WI38 (cell line): ENCODE results near the gene METTL25B.

Experiments used
- H3K4me3 ChIP-seq: 2 replicates; pipeline ENCODE4 v1.5.1; 2011; ENCODE audit warnings: low read depth, mild to moderate bottlenecking, control low read depth, low read length
- TF ChIP-seq, protein P1 (sequence below): IDR thresholded peaks from 2 replicates; pipeline ENCODE4 v1.5.1; 2012; ENCODE audit warnings: low read depth, mild to moderate bottlenecking, control low read depth, low read length

METTL25B gene

DNA sequence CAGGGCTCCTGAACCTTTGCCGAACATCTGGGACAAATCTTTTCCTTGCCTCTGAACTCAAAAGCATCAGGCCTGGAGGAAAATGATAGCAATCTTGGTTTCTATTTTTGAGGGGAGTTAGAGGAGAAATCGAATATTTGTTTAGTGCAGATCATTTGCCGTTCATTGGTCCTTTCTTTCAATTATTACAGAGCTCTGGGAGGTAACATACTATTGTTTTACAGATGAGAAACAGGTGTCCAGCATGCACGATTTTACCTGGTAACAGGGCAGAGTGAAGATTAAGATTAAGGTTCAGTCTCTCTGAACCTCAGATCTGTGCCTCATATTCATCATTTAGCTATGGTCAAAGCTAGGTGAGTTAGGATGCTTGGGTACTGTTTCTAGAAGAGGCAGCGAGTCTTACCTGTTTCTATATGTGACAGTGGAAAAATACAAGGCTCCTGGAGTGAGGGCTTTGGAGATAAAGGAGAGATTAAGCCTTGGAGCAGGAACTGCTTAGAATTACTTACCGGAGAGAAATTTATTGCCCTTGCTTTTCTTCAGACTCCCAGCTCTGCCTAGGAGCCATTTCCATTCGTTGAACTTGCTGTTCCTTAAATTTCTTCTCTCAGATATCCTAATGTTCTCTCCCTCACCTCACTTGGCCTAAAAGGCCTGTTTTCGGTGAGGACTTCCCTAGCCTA, 40.5 kb downstream of the METTL25B start:
- TF ChIP-seq, protein P1, sequence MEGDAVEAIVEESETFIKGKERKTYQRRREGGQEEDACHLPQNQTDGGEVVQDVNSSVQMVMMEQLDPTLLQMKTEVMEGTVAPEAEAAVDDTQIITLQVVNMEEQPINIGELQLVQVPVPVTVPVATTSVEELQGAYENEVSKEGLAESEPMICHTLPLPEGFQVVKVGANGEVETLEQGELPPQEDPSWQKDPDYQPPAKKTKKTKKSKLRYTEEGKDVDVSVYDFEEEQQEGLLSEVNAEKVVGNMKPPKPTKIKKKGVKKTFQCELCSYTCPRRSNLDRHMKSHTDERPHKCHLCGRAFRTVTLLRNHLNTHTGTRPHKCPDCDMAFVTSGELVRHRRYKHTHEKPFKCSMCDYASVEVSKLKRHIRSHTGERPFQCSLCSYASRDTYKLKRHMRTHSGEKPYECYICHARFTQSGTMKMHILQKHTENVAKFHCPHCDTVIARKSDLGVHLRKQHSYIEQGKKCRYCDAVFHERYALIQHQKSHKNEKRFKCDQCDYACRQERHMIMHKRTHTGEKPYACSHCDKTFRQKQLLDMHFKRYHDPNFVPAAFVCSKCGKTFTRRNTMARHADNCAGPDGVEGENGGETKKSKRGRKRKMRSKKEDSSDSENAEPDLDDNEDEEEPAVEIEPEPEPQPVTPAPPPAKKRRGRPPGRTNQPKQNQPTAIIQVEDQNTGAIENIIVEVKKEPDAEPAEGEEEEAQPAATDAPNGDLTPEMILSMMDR: no peak
- H3K4me3 ChIP-seq: peak overlapping the region; percentile 97

DNA sequence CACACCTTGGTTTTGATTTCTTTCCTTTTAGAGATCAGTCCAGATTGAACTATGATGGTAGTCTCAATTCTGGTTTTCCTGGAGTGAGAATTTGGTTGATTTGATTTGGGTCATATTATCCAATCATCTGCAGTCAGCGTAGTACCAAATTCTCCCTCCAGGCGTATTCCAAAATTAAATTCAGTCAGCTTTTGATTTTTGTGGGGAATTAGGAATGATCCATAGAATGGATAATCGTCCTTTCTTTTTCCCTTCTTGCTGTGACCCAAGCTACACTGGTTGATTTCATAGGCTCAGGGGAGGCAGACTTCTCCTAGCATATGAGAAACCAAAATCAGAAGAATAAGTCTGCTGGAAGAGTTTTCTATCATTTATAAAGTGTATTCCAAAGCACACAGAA, 44.0 kb downstream of the METTL25B start:
- TF ChIP-seq, protein P1: no peak

DNA sequence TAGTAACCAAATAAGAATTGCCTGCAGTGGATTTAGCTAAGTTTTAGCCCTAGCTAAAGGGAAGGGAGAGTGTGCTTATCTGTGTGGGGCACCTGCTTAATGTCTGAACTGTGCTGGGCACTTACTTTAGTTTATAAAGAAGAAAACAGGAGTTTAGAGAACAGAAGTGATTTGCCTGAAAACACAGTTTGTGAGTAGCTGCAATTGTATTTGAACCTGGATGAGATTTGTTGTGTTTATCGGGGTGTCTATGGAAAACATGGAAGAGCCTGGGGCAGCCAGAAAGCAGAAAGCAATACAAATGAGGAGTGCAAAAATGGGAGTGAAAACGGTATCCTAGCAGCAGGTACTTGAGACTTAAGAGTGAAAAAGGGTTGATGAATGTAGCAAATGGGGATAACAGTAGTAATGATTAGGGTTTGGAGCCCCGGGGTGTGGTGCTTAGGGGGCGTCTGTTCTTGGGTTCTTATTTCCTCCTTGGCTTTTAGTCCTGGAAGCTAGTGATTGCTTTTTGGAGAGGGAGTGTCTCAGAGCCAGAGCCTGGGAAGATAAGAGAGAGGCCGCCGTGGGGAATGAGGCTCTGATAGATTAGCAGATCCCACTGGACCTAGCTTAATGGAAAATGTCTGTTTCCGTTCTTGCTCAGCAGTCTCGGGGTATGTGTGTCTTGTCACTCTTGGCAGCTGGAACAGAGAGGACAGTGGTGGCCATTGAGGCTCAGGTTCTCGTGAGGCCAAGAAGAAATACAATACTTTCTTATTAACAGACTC, 44.6 kb downstream of the METTL25B start:
- TF ChIP-seq, protein P1: no peak
- H3K4me3 ChIP-seq: no peak overlapping the region

More for the DNA sequence above, 44.0 kb downstream of the METTL25B start:
- no peak overlapping the region for H3K4me3 ChIP-seq

DNA sequence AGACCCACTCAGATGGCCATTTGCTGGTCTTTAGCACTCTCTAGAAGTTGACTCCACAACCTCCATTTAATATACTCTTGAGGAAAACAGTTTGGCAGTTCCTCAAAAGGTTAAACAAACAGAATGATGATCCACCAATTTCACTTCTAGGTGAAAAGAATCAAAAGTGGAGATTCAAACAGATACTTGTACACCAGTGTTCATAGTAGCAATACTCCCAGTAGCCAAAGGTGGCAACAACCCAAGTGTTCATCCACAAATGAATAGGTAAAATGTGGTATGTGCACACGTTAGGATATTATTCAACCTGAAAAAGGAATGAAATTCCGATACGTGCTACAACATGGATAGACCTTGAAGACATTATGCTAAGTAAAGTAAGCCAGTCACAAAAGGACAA, 45.3 kb downstream of the METTL25B start:
- no peak overlapping the region for H3K4me3 ChIP-seq
- TF ChIP-seq, protein P1: no peak

DNA sequence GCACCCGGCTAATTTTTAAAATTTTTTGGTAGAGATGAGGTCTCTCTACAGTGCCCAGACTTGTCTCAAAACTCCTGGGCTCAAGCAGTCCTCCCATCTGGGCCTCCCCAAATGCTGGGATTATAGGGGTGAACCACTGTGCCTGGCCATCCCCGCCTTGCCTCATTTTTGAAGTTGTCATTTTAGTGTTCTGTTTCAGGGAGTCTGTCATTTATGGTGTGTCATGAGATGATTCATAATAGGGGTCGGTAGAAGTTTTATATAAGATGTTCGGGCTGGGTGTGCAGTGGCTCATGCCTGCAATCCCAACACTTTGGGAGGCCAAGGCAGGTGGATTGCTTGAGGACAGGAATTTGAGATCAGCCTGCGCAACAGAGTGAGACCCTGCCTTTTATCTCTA, 47.5 kb downstream of the METTL25B start:
- H3K4me3 ChIP-seq: no peak overlapping the region
- TF ChIP-seq, protein P1: no peak

DNA sequence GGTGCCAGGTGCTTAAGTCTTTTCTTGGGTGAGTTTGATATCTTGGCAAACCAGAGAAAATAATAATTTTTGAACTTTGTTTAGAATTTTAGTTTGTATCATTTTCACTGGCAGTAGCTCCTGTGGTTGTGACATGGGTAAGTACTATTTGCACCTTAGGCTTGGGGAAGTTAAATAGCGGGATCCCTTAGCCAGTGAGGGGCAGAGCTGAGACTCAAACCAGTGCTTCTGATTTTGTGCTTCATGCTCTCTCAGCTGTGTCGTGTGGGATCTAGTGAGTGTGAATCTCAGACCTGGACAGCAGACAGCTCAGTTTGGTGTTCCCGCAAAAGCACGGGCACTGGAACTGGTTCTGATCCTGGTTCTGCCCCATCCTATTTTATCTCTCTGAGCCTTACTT, 48.7 kb downstream of the METTL25B start:
- TF ChIP-seq, protein P1: no peak
- H3K4me3 ChIP-seq: no peak overlapping the region

DNA sequence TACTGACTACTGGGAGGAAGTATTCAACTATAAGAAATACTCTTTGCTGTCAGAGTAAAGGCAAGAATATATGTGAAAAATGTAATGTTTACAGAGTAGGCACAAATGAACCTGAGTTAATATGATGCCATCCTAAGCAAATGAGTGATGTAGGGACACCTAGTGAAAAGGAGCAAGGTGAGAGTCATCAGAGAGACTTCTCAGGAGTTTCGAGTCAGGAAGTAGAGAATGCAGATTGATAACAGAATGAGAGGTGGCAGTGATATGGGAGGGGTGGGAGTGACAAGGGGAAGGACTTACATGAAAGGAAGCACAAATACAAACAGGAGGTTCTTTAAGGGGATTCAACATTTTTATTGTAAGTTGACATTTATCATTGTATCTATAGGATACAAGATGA, 49.3 kb downstream of the METTL25B start:
- H3K4me3 ChIP-seq: no peak overlapping the region
- TF ChIP-seq, protein P1: no peak
